ENCODE data around the gene TET3.

The TET3 gene

GRCh38 chr2:73987948-73988700 lies 3.4 kb downstream of the TET3 start:
- DNase-seq, result no peak

GRCh38 chr2:73989972-73990371 lies 5.3 kb downstream of the TET3 start:
- no peak for DNase-seq

DNA sequence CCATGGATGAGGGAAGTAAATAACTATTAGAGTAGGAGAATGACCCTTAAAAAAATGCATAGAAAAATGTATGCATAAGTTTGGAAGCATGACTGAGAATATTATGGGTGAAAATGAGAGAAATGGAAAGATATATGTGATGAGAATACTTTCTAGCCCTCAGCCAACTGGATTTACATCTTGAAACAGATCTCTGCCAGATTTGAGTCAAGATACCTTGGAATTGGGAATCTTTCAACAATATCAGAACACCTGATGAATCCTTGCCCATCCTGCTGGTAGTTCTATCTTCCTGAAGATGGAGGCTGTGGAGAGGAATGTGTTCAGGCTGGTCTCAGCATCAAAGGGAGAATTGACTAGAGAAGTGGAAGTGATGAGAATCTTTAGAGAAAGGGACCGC lies 5.8 kb downstream of the TET3 start:
- no peak for DNase-seq

DNA sequence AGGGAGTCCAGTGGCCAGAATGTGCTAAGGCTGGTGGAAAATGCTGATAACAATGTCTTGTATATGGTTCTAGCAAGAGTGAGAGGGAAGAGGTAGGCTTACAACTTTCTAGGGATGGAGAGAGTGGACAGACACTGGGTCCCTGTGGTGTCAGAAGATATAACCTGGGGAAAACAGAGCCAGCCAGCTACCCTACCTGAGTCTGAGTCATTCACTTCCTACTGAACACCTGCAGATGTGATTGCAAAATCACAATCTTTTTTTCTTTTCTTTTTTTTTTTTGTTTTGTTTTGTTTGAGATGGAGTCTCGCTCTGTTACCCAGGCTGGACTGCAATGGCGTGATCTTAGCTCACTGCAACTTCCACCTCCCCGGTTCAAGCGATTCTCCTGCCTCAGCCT lies 7.3 kb downstream of the TET3 start:
- DNase-seq, result no peak

DNA sequence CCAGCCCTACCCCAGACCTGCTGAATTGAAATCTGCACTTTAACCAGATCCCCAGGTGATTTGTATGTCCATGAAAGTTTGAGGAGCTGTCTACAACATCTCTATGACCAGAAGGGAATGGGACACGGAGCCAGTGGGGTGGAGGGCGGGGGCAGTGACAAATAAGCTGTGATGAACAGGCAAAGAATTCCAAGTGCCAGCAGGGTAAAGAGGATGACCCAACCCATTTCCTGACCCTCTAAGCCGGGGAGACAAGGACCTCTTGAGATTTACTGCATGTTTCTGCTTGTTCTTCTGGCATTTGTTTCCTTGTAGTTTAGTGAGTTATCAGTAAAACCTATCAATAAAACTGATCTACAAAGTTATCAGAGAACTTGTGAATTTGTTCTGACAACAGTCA lies 8.7 kb downstream of the TET3 start:
- no peak for DNase-seq

DNA sequence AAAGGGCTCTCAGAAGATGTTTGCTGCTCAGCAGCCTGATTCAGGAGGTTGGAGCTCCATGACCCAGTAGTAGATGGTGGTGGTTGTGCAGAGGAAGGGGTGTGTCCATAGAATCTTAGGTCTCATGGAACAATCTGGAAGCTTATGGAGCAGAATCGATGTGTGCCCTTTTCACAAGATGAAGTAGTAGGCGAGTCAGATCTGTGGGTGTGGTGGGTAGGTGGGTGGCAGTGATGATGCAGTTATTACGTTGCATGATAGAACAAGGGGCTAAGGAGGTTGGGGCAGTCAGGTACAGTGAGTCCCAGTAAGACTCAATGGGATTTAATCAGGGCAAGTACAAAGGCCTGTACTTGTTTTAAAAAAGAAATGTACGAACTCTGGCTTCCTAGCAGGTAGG lies 9.1 kb downstream of the TET3 start:
- DNase-seq, result no peak

DNA sequence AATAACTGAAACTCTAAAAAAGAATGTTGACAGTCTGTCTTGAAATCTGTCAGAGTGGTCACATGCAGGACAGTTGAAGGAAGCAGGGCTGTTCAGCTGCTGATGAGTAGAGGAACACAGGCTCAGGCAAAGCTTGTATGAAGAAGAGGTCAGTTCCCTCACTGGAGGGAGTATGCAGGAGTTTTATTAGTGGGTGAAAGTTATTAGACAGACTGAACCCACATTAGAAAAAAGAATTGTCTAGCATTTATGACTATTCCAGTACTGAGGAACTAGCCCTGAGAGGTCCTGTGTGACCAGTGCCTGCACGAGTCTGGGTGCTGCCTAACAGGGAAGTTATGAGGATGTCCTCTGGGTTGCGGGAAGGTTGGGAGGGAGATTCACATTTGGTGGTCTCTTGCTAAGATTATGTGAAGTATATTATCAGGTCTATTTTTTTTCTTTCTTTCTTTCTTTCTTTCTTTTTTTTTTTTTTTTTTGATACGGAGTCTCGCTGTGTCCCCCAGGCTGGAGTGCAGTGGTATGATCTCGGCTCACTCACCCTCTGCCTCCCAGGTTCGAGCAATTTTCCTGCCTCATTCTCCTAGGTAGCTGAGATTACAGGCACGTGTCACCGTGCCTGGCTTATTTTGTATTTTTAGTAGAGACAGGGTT lies 9.6 kb downstream of the TET3 start:
- no peak for DNase-seq

- DNase-seq, result no peak
Observed at GRCh38 chr2:73995810-73996209, 11.1 kb downstream of the TET3 start.

DNA sequence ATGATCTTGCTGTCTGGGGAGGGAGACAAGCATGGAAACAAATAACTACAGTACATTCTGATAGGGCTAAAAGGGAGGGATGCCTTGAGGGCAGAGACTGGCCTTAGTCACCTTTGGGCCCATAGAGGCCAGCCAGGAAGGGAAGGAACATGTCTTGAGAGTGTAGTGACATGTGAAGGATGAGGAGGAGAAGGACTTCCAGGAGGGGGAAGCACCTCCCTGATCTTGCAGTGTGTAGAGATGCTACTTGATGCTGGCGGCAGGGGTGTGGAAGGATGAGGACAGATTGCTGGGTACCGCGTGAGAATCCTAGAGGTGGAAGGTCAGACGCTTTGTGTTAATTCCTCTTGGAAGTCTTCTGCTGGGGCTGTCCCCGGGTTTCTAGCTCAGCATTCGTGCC lies 13.1 kb downstream of the TET3 start:
- DNase-seq, result no peak

DNA sequence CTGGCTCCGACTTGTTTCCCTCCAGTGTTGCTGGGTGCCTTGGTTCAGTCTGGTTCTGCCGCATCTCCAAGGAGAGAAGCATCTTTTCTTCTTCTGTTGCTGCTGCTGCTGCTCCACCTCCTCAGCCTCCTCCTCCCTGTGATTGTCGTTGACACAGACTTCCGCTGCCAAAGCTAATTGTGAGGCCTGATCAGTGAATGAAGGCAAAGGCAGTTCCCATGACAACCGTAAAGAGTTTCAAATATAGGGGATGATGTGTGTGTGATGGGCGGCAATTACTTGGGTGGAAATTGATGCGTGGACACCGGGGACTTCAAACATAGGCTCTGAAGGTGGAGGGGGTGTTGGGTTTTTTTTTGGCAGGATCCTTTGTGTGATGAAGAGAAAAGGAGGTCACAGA lies 13.7 kb downstream of the TET3 start:
- DNase-seq, result peak; percentile 55 to 69

DNA sequence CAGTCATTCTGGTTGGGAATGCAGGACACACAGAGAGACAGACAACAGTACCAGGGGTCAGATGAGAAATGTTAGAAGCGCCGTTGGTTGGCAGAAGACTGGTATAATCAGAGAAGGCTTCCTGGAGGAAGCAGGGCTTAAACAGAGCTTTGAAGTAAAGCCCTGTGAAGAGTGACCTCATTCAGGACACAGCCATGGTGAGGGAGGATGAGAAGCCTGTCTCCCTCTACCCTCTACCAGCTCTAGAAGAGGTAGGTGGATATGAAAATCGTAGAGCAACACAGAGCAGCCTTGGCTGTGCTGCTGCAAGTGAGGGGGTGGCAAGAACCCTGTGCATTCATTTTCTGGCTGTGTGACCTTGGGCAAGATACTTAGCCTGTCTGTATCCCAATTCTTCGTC lies 14.2 kb downstream of the TET3 start:
- DNase-seq, result no peak

- DNase-seq, result no peak
Observed at GRCh38 chr2:73999881-74000597, 15.3 kb downstream of the TET3 start.

DNA sequence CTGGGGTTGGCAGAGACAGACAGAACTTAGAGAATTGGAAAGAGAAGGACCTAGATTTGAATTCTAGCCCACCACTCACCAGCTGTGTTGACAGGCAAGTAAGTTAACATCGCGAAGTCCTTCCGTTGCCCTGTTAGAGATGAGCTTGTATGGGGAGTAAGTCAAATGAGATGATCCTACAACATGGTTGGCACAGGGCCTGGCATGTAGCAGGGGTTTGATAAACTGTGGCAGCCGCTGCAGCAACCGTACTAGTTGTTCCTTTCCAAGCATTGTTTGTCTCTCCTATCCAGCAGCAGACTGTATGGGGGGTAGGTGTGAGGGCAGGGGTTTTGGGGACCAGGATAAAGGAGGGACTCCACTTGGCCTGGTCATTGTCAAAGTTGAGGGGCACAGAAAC lies 16.0 kb downstream of the TET3 start:
- DNase-seq, result no peak

DNA sequence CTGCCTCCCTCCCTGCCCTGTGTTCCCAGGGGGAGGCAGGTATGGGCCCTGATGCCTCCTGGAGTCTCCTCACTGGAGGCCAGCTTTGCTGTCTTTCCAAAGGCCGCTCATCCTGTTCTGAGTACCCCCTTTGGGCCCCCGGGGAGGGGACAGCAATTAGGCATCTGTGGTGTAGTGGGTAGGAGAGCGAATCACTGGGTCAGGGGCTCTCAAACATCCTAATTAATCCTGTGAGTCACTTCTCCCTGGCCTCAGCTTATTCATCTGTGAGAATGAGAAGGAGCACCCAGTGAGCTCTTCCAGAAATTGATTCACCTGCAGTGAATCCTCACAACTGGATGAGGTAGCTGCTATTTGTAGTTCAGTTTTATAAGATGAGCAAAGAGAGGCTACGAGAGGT lies 16.4 kb downstream of the TET3 start:
- DNase-seq, result no peak

DNA sequence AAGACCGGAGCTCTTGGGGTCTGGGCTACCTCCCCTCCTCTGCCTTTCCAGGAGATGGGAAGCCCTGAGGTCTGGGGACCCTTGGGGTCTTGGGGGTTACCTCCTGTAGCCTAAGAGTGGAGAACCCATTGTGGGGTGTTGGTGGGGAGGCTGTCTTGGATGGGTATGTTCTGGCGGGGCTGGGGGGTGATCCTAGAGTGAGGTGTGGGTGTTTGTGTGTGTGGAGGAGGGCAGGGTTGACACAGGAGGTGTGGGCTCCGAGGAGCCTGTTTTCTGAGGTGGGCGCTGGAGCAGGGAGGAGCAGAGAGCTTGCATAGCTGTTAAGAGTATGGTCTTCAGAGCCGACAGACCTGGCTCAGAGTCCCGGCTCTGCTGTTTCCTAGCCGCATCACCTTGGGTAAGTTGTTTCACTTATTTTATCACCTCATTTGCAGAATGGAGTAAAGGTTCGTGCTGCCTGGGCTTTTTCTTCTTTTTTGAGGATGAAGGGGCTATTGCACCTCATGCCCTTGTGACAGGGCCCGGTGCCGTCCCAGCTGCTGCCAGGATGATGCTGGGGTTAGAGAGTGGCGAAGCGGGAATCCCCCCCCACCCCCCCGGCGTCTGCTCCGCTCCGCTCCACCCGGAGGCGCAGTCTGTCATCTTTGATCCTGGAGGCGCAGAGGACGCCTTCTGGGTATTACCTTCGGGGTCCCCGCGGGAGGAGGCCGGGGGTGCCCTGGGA lies 17.2 kb downstream of the TET3 start:
- DNase-seq, result no peak

DNA sequence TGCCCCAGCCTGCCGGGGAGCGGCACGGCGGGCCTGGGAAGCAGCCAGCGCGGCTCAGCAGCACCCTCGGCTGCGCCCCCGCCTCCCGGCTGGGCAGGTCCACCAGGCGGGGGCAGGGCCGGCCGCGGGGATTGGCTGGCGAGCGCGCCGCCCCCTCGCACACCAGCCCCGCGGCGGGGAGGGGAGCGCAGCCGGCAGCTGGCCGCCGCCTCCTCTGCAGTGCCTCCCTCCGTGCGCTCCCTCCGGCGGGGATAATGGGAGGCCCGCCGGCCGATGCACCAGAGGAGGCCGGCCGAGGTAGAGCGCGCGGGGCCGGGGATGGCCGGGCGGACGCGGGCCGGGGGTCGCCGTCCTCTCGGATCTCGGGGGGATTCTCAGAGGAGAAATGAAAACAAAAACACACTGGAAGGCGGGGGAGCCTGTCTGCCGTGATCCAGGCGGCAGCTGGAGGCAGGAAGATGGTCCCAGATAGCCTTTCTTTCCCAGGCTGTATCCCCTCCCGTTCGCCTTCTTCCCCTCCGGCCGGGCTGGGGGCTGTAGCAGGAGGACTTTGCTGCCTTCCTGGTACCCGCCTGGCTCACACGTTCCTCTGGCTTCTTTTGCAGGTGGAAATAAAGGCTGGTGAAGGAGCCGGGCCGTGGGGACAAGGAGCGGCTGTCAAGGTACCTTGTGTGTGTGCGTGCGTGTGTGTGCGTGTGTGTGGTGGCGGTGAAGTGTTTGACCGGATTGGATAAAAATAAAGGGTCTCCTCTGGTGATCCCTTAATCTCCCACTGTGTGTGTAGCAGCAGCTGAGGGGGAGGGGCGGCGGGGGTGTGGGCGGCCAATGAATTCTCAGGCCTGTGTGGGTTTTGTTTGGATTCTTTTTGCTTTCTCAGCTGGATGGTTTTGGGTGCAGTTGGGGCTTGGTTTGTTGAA lies 18.1 kb downstream of the TET3 start:
- DNase-seq, result peak; percentile 71 to 79

- peak in 1 of 2 donors; percentile 1 for DNase-seq
Observed at GRCh38 chr2:74003494-74004211, 18.9 kb downstream of the TET3 start.

DNA sequence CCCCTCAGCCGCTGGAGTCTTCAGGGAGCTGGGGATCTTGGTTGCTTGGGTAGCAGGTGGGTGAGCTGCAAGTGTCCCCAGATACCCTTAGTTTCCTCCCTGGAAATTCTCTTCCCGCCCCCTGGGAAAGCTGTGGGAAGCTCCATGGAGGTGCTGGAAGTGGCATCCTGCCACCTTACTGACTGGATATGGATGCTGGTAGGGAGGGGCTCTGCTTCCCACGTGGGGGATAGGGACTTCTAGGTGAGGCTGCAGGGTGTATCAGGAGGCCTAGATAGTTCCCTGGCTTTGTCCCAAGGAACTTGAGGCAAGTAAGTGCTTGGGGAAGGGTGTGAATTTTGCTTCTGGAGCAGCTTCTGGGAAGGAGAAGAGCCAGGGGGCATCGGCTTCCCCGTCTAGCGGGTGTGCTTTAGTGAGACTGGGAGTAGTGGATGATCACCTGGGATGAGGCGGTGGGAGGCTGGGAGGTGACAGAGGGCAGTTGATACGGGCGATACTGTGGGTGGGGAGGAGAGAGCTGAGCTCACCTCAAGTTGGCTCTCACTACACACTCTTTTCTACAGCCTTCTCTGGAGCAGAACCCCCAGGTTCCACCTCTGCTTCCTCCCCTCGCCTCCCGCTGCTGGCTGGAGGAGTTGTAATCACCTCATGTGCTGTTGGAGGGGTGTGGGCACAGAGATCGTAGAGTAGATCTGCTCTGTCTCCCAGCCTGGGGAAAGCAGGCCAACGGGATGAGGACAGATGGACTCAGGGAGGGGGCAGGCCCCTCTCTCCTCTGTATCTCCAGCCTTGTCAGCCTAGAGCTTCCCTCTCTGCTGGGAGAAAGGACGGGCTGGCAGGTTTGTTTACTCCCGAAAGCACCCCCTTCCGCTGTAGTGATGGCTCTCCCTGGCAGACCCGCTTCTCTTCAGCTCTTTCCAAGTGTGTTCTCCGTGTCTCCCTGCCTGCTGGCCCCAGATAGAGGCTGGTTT lies 19.8 kb downstream of the TET3 start:
- DNase-seq, result no peak

DNA sequence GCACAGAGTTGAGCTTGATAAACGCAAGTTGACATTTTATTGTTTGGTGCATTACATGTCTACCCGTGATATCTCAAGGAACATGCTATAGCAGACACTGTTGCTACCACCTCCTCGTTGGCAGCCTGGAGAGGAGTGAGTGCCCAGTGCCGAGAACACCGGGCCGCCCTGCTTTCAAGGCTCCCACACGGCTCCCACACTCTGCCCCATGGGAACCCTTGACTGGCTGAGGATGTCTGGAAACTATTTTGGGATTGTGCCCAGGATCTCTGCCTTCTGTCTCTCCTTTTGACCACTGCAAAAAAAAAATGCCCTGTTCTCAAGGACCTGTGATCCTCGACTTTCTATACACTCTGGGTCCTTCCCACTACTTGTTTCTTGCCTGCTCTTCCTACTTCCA lies 21.1 kb downstream of the TET3 start:
- DNase-seq, result no peak

GRCh38 chr2:74006459-74006858 lies 21.7 kb downstream of the TET3 start:
- no peak for DNase-seq

Data from CD4-positive, alpha-beta T cell treated with Interleukin-4 for 1 hour (primary cell).